K562 (cell line): ENCODE measurements around the gene LRRIQ4. TPM values are rescaled to one million over a fixed set of nuclear protein-coding genes. Genes with fewer than 3 reads are reported as not detected.

ENCODE experiments used
- ATAC-seq: fragments of 200-7000 bp; cut with Tn5 transposase; 3 replicates; pipeline ENCODE4 v1.9.1; 2020; ENCODE audit warnings: moderate library complexity
- BruUV-seq: library from RNA; stranded (reverse); fragments of 400-500 nt; replicated peaks from 2 replicates; lab custom pipeline; 2021; lab: Mats Ljungman, UMichigan
- CTCF ChIA-PET: fragments of 300-600 bp; formaldehyde crosslinking; extraction: SDS; loops from one replicate; lab custom pipeline; 2021; ENCODE audit warnings: low intra/inter-chr PET ratio; lab: Yijun Ruan, JAX
- POLR2A ChIA-PET: fragments of 300-600, 350-650 bp; sonication (Branson Sonifier 250); formaldehyde crosslinking; extraction: SDS; loops from one replicate; lab custom pipeline; 2021; ENCODE audit warnings: antibody characterized with exemption, inconsistent platforms; lab: Yijun Ruan, JAX
- DNase-seq, 4 experiments: peaks; one replicate each; pipeline versions ENCODE4 v3.0.0 to v3.0.0-alpha.2; 2011 to 2018; ENCODE audit warnings: low spot score in 3 of 4, mixed read lengths in 3 of 4; ENCODE audit errors: extremely low read depth in 1 of 4
- FAIRE-seq: peaks from 2 replicates; lab custom pipeline; 2011; peaks lifted over from hg19 to GRCh38; lab: Jason Lieb, UNC
- H2AFZ ChIP-seq: 2 replicates; pipeline ENCODE4 v1.6.0; 2011; ENCODE audit warnings: low read depth, low read length, control low read depth, inconsistent platforms
- H3K27ac ChIP-seq: fragments of 200-600 bp; 3 replicates; pipeline ENCODE4 v1.8.0; 2011; ENCODE audit warnings: low read depth, mild to moderate bottlenecking, control low read depth, inconsistent platforms, low read length, moderate library complexity, mixed read lengths; ENCODE audit errors: extremely low read depth
- H3K27me3 ChIP-seq, 2 experiments: fragments of 300-600 bp in 1 of 2; 2 replicates in 1 of 2; 3 replicates in 1 of 2; pipeline versions ENCODE4 v1.6.0 to v1.8.0; 2011; ENCODE audit warnings: inconsistent platforms in 2 of 2, low read length in 2 of 2, mild to moderate bottlenecking in 1 of 2, mixed read lengths in 1 of 2, moderate library complexity in 1 of 2; ENCODE audit not compliant: control insufficient read depth in 2 of 2, insufficient read depth in 2 of 2
- H3K36me3 ChIP-seq: fragments of 300-600 bp; 3 replicates; pipeline ENCODE4 v1.8.0; 2011; ENCODE audit warnings: mild to moderate bottlenecking, low read length, inconsistent platforms; ENCODE audit not compliant: control insufficient read depth, insufficient read depth
- H3K4me1 ChIP-seq, 2 experiments: fragments of 200-600 bp in 1 of 2; replicated peaks in 1 of 2; 2 replicates in 1 of 2; 3 replicates in 1 of 2; pipeline versions ENCODE4 v1.5.1 to v1.8.0; 2011; ENCODE audit warnings: inconsistent platforms in 2 of 2, low read length in 2 of 2, mild to moderate bottlenecking in 1 of 2, mixed read lengths in 1 of 2, moderate library complexity in 1 of 2; ENCODE audit not compliant: control insufficient read depth in 2 of 2, insufficient read depth in 2 of 2
- H3K4me2 ChIP-seq: 2 replicates; pipeline ENCODE4 v1.6.1; 2011; ENCODE audit warnings: low read length, control low read depth, inconsistent platforms, mixed read lengths; ENCODE audit not compliant: insufficient read depth
- H3K4me3 ChIP-seq: fragments of 200-600 bp; sonication (generic), shearing (Covaris generic); 2 replicates; pipeline ENCODE4 v1.5.1; 2016; ENCODE audit warnings: control low read depth, inconsistent platforms
- H3K79me2 ChIP-seq: fragments of 200-600 bp; 3 replicates; pipeline ENCODE4 v1.8.0; 2011; ENCODE audit warnings: low read length, inconsistent platforms; ENCODE audit not compliant: control insufficient read depth, insufficient read depth
- H3K9ac ChIP-seq, 2 experiments: 2 replicates each; pipeline versions ENCODE4 v1.6.0 to v1.6.1; 2011; ENCODE audit warnings: low read depth in 2 of 2, low read length in 2 of 2, control low read depth in 1 of 2, inconsistent platforms in 1 of 2, mild to moderate bottlenecking in 1 of 2, mixed read lengths in 1 of 2; ENCODE audit not compliant: insufficient read depth in 1 of 2
- H3K9me1 ChIP-seq: one replicate; pipeline ENCODE4 v1.6.0; 2011; ENCODE audit warnings: inconsistent platforms, mild to moderate bottlenecking, low read length, moderate library complexity; ENCODE audit not compliant: control insufficient read depth, insufficient read depth
- H3K9me3 ChIP-seq: replicated peaks from 2 replicates; pipeline ENCODE4 v1.5.1; 2011; ENCODE audit warnings: low read depth, low read length, inconsistent platforms; ENCODE audit not compliant: control insufficient read depth, insufficient read depth
- H4K20me1 ChIP-seq: replicated peaks from 2 replicates; pipeline ENCODE4 v1.6.1; 2011; ENCODE audit warnings: low read length, inconsistent platforms, mixed read lengths; ENCODE audit not compliant: control insufficient read depth, insufficient read depth
- BRCA1 ChIP-seq, 2 experiments: fragments of 450-650 bp in 1 of 2; sonication (generic) in 1 of 2; formaldehyde crosslinking in 1 of 2; IDR thresholded peaks; 2 replicates each; pipeline versions ENCODE4 v1.5.0 to v1.6.1; 2017 to 2020; ENCODE audit warnings: mild to moderate bottlenecking in 1 of 2, missing genetic modification reagents in 1 of 2
- CREB5 ChIP-seq: fragments of 250-450 bp; sonication (Bioruptor Pico); IDR thresholded peaks from 2 replicates; pipeline ENCODE4 v1.5.0; 2020; ENCODE audit warnings: mild to moderate bottlenecking
- E2F4 ChIP-seq: sonication (generic); formaldehyde crosslinking; IDR thresholded peaks from 2 replicates; pipeline ENCODE4 v1.8.0; 2022; ENCODE audit warnings: mild to moderate bottlenecking, low read depth, missing genetic modification reagents
- FIP1L1 ChIP-seq: fragments of 200-400 bp; formaldehyde crosslinking; IDR thresholded peaks from 2 replicates; pipeline ENCODE4 v1.6.1; 2018; ENCODE audit warnings: mild to moderate bottlenecking, low read depth, low read length; ENCODE audit not compliant: poor library complexity, severe bottlenecking
- FOXA3 ChIP-seq, 2 experiments: fragments of 450-650 bp in 1 of 2; sonication (generic) in 1 of 2; formaldehyde crosslinking; IDR thresholded peaks in 1 of 2; conservative IDR thresholded peaks in 1 of 2; 2 replicates each; pipeline versions ENCODE4 v1.4.0 to v1.8.0; 2020 to 2022; ENCODE audit warnings: mild to moderate bottlenecking in 2 of 2, missing genetic modification reagents in 1 of 2
- HNRNPH1 ChIP-seq: fragments of 200-400 bp; formaldehyde crosslinking; optimal IDR thresholded peaks from 2 replicates; pipeline ENCODE3; 2017; ENCODE audit warnings: low read depth, mild to moderate bottlenecking, low read length, moderate library complexity
- MEIS2 ChIP-seq: fragments of 450-650 bp; IDR thresholded peaks from 2 replicates; pipeline ENCODE4 v1.6.1; 2014; ENCODE audit warnings: mild to moderate bottlenecking; ENCODE audit not compliant: partially characterized antibody
- RAD21 ChIP-seq, 2 experiments: fragments of 250-450 bp in 1 of 2; fragments of 450-650 bp in 1 of 2; sonication (Bioruptor Pico) in 1 of 2; formaldehyde crosslinking in 1 of 2; IDR thresholded peaks in 1 of 2; conservative IDR thresholded peaks in 1 of 2; 2 replicates each; pipeline versions ENCODE4 v1.4.0 to v1.8.0; 2020 to 2022; ENCODE audit warnings: mild to moderate bottlenecking in 2 of 2, moderate library complexity in 1 of 2
- SMAD1 ChIP-seq: fragments of 150-350 bp; IDR thresholded peaks from 2 replicates; pipeline ENCODE4 v1.6.1; 2014; ENCODE audit warnings: low read length, low read depth; ENCODE audit not compliant: partially characterized antibody
- SP1 ChIP-seq: sonication (generic); formaldehyde crosslinking; IDR thresholded peaks from 2 replicates; pipeline ENCODE4 v1.8.1; 2022; ENCODE audit warnings: mild to moderate bottlenecking, missing genetic modification reagents
- TRIM24 ChIP-seq, 2 experiments: fragments of 450-650 bp; IDR thresholded peaks; 2 replicates each; pipeline ENCODE4 v1.6.1; 2016
- XRCC3 ChIP-seq: fragments of 450-650 bp; IDR thresholded peaks from 2 replicates; pipeline ENCODE4 v1.6.1; 2017; ENCODE audit warnings: mild to moderate bottlenecking, moderate library complexity
- ZKSCAN8 ChIP-seq: fragments of 200-800 bp; sonication (Bioruptor generic); IDR thresholded peaks from 2 replicates; pipeline ENCODE4 v1.6.1; 2016; ENCODE audit warnings: missing genetic modification characterization, missing compliant biosample characterization
- ZNF133 ChIP-seq: fragments of 250-450 bp; sonication (Bioruptor Pico); IDR thresholded peaks from 2 replicates; pipeline ENCODE4 v1.4.0; 2020; ENCODE audit warnings: mild to moderate bottlenecking
- ZNF134 ChIP-seq: fragments of 250-450 bp; sonication (Bioruptor Pico); conservative IDR thresholded peaks from 2 replicates; pipeline ENCODE4 v1.4.0; 2020
- ZNF212 ChIP-seq: fragments of 450-650 bp; formaldehyde crosslinking; IDR thresholded peaks from 2 replicates; pipeline ENCODE4 v1.4.0; 2020; ENCODE audit warnings: mild to moderate bottlenecking
- ZNF24 ChIP-seq: fragments of 450-650 bp; IDR thresholded peaks from 2 replicates; pipeline ENCODE4 v1.6.1; 2016
- ZNF384 ChIP-seq: IDR thresholded peaks from 2 replicates; pipeline ENCODE4 v1.6.1; 2012; ENCODE audit warnings: low read depth, low read length, improper control_type of control experiment
- ZNF766 ChIP-seq: fragments of 200-800 bp; sonication (Bioruptor generic); conservative IDR thresholded peaks from 2 replicates; pipeline ENCODE4 v1.6.1; 2016; ENCODE audit warnings: missing genetic modification characterization, missing compliant biosample characterization
- WGBS: fragments of 100-300 bp; shearing (Covaris generic); methylation state at CpG from one replicate; pipeline ENCODE4 v1.1.6; 2016; ENCODE audit warnings: low coverage, mixed read lengths; ENCODE audit not compliant: insufficient coverage; ENCODE audit errors: missing lambda C conversion rate; 5-methylcytosine and 5-hydroxymethylcytosine counted together
- in situ Hi-C: fragments of 300-500 bp; cut with MboI; formaldehyde crosslinking; loops from 4 replicates; pipeline ENCODE4 v1.15.0; 2018; ENCODE audit warnings: inconsistent platforms, mixed read lengths
- intact Hi-C: fragments of 100-400 bp; cut with micrococcal nuclease; formaldehyde crosslinking; loops from 2 replicates; pipeline ENCODE4 v1.14.2; 2022
- polyA plus RNA-seq, 8 experiments: library from polyadenylated mRNA; depleted of rRNA in 4 of 8; stranded (reverse) in 5 of 8; unstranded in 3 of 8; fragments of >200 nt; fragmentation: Nextera tagmentation in 2 of 8; fragmentation: Illumina TruSeq in 1 of 8; extraction: Ambion mirVana in 2 of 8; extraction: Trizol in 1 of 8; gene quantifications; 2 replicates each; pipeline versions ENCODE4 v1.2.1 to v1.2.3, GENCODE V29; 2011 to 2014; ENCODE audit warnings: inconsistent platforms in 1 of 8, missing spikeins in 1 of 8
- total RNA-seq, 7 experiments: library from RNA; depleted of rRNA in 6 of 7; stranded (reverse); fragments of >200 nt in 6 of 7; fragmentation: Illumina TruSeq in 2 of 7; extraction: Trizol in 2 of 7; gene quantifications; 2 replicates each; pipeline versions ENCODE4 v1.2.1 to v1.2.3, GENCODE V29; 2011 to 2021; ENCODE audit warnings: low replicate concordance in 1 of 7
- TF ChIP-seq, protein P1 (sequence below): fragments of 450-650 bp; IDR thresholded peaks from 2 replicates; pipeline ENCODE4 v1.6.1; 2016; ENCODE audit warnings: low read depth, mild to moderate bottlenecking, moderate library complexity

Gene LRRIQ4
- total and polyA plus RNA-seq, 9 of the 15 experiments (the other 6 are each of a cell fraction or from before 2014, with no cell fraction given) = not detected

DNA sequence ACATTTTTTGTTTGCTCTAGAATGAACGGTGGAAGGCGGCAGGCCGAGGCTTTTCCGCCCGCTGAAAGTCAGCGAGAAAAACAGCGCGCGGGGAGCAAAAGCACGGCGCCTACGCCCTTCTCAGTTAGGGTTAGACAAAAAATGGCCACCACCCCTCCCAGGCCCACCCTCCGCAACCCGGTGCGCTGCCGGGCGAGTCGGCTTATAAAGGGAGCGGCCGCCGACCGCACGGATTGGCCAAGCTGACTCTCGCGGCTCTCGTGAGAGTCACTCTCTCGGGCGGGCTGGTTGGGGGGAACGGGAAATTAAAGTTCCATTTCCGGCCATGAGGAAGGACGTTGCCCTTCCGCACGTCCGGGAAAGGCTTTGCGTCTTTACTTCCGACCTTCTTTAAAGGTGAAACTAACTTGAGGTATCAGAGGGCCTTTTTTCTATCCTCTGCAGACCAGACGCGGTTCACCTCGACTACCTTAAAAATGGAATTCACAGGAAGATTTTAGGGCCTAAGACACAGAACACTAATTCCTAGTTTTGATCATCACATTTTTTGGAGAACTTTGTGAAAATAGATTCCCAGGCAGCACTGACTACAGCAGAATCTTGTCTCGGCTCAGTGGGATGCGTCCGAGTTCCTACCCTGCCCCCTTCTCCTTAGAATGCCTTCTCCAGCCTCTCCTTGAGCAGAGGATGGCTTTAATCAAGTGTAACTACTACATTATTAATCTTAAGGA, 47.6 kb upstream of the LRRIQ4 start, which contains the start of gene TERC:
TERC (minus strand) TSS at position 179 of the 731 bp plus-strand sequence.
- BruUV-seq = TSS peak; percentile 91
- intact Hi-C loops = loop anchor here (5.0 kb wide), 3 partner anchors 202 to 647 kb away; partner anchors contain the start of genes GPR160 and SEC62
- H3K36me3 ChIP-seq = no peaks in the 10 kb centered on the region; the same call in 2 of the 3 replicates
- peak within 1 kb of the TSS; percentile 91 to 98 for H3K9ac ChIP-seq
- H3K27ac ChIP-seq = peak within 1 kb of the TSS; percentile 95
- no peaks in the 10 kb centered on the region for H3K9me1 ChIP-seq
- H2AFZ ChIP-seq = peak within 1 kb of the TSS; percentile 90
- ATAC-seq (peak; percentile 96), DNase-seq (peak; percentile 74 to 93 (median 82)), FAIRE-seq (peak; percentile 89)
- H3K4me2 ChIP-seq = peak within 1 kb of the TSS; percentile 85
- CTCF ChIA-PET = no interaction called here
- no peaks in the 10 kb centered on the region for H3K27me3 ChIP-seq
- peak within 1 kb of the TSS; percentile 71 for H3K4me3 ChIP-seq
- H3K9me3 ChIP-seq = peaks cover 12% of the 10 kb centered on the region
- POLR2A ChIA-PET = interaction anchor here (0.5 to 3.2 kb wide), 7 partner anchors 9 to 79 kb away, joined by 3 to 16 read pairs (median 3); partner anchors contain the start of gene MYNN
- H4K20me1 ChIP-seq = no peaks in the 10 kb centered on the region
- in situ Hi-C loops = no loop called here
- WGBS = 32% methylated on average over 33 of the region's 42 CpGs
- H3K79me2 ChIP-seq = peaks cover 2% of the 10 kb centered on the region; the same call in 1 of the 3 replicates
- peaks cover 6 to 16% of the 10 kb centered on the region in 2 experiments for H3K4me1 ChIP-seq
- TF ChIP-seq RAD21 (CRISPR knock-in tag; conservative IDR thresholded peaks at IDR 0.05 in 1 of 2, IDR thresholded peaks at IDR 0.05 in 1 of 2) = peak in 1 of 2 experiments; percentile 14; a peak in 1 of 4 replicates
- TF ChIP-seq ZNF766 (CRISPR knock-in tag) = no peak
- peak; percentile 80; the same call in 1 of the 2 replicates for TF ChIP-seq ZNF212 (CRISPR knock-in tag)
- peak; percentile 65 for TF ChIP-seq SMAD1
- no peak for TF ChIP-seq MEIS2
- TF ChIP-seq SP1 (CRISPR knock-in tag) = peak; percentile 10; the same call in 1 of the 2 replicates
- no peak for TF ChIP-seq TRIM24 (IDR thresholded peaks at IDR 0.05)
- TF ChIP-seq, protein P1, sequence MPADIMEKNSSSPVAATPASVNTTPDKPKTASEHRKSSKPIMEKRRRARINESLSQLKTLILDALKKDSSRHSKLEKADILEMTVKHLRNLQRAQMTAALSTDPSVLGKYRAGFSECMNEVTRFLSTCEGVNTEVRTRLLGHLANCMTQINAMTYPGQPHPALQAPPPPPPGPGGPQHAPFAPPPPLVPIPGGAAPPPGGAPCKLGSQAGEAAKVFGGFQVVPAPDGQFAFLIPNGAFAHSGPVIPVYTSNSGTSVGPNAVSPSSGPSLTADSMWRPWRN = no peak
- no peak for TF ChIP-seq BRCA1 (IDR thresholded peaks at IDR 0.05)
- no peak for TF ChIP-seq BRCA1 (CRISPR knock-in tag; IDR thresholded peaks at IDR 0.05)
- peak; percentile 95 for TF ChIP-seq HNRNPH1
- no peak for TF ChIP-seq ZKSCAN8 (CRISPR knock-in tag)
- peak; percentile 53 for TF ChIP-seq FIP1L1
- TF ChIP-seq ZNF384 = no peak
- no peak for TF ChIP-seq FOXA3 (CRISPR knock-in tag; conservative IDR thresholded peaks at IDR 0.05 in 1 of 2, IDR thresholded peaks at IDR 0.05 in 1 of 2)
- no peak for TF ChIP-seq ZNF133
- no peak for TF ChIP-seq ZNF134 (CRISPR knock-in tag)
- no peak for TF ChIP-seq E2F4 (CRISPR knock-in tag)
- no peak for TF ChIP-seq CREB5 (CRISPR knock-in tag)
- TF ChIP-seq XRCC3 = no peak
- TF ChIP-seq ZNF24 = no peak
